ENCODE results near the gene CD160.
"Not testable (repeated sequence)": the region's sequence is repeated elsewhere in the genome, so short reads cannot be mapped to it uniquely, and the experiment has no call there.

The CD160 gene

GRCh38 chr1:145759721-145760120 is 40.4 kb downstream of the CD160 start:
- DNase-seq: no peak

DNA sequence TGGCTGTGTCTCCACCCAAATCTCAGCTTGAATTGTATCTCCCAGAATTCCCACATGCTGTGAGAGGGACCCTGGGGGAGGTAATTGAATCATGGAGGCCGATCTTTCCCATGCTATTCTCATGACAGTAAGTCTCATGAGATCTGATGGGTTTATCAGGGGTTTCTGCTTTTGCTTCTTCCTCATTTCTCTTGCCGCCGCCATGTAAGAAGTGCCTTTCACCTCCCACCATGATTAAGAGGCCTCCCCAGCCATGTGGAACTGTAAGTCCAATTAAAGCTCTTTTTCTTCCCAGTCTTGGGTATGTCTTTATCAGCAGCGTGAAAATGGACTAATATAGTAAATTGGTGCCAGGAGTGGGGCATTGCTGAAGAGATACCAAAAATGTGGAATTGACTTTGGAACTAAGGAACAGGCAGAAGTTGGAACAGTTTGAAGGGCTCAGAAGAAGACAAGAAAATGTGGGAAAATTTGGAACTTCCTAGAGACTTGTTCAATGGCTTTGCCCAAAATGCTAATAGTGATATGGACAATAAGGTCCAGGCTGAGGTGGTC is 41.2 kb downstream of the CD160 start:
- DNase-seq: not testable (repeated sequence)

DNA sequence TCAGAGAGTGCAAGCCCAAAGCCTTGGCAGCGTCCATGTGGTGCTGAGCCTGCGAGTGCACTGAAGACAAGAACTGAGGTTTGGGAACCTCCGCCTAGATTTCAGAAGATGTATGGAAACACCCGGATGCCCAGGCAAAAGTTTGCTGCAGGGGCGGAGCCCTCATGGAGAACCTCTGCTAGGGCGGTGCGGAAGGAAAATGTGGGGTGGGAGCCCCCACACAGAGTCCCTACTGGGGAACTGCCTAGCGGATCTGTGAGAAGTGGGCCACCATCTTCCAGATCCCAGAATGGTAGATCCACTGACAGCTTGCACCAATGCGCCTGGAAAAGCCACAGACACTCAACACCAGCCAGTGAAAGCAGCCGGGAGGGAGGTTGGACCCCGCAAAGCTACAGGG is 42.2 kb downstream of the CD160 start:
- not testable (repeated sequence) for DNase-seq

DNA sequence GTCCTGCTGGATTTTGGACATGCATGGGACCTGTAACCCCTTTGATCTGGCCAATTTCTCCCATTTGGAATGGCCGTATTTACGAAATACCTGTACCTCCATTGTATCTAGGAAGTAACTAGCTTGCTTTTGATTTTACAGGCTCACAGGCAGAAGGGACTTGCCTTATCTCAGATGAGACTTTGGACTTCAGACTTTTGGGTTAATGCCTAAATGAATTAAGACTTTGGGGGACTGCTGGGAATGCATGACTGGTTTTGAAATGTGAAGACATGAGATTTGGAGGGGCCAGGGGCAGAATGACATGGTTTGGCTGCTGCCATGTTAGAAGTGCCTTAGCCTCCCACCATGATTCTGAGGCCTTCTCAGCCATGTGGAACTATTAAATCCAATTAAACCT is 42.7 kb downstream of the CD160 start:
- not testable (repeated sequence) for DNase-seq

- not testable (repeated sequence) for DNase-seq
Measured at GRCh38 chr1:145764231-145764940, 45.1 kb downstream of the CD160 start.

- DNase-seq: not testable (repeated sequence)
Measured at GRCh38 chr1:145765127-145765526, 45.8 kb downstream of the CD160 start.

DNA sequence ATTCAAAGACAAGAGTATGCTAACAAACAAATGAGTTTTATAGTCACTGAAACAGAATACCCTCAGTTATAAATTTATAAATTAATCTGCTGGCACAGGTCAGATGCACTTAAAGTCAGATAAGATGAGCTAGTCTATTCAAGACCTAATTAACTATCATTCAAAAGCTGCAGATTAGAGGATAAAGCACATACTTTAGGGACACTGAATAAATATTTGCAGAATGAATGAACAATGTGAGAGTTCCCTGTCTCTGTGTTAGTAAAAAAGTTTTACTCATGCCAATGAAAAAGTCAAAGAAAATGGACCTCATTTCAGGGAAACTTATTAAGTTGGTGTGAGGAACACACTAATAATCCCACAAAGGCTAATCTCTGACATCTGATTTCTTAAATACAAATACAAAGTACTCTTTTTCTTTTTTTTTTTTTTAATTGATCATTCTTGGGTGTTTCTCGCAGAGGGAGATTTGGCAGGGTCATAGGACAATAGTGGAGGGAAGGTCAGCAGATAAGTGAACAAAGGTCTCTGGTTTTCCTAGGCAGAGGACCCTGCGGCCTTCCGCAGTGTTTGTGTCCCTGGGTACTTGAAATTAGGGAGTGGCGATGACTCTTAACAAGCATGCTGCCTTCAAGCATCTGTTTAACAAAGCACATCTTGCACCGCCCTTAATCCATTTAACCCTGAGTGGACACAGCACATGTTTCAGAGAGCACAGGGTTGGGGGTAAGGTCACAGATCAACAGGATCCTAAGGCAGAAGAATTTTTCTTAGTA is 46.5 kb downstream of the CD160 start:
- DNase-seq: not testable (repeated sequence)

DNA sequence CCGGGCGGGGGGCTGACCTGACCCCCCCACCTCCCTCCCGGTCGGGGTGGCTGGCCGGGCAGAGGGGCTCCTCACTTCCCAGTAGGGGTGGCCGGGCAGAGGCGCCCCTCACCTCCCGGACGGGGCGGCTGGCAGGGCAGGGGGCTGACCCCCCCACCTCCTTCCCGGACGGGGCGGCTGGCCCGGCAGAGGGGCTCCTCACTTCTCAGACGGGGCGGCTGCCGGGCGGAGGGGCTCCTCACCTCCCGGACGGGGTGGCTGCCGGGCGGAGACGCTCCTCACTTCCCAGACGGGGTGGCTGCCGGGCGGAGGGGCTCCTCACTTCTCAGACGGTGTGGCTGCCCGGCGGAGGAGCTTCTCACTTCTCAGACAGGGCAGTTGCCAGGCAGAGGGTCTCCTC is 47.6 kb downstream of the CD160 start:
- not testable (repeated sequence) for DNase-seq

GRCh38 chr1:145768004-145768403 is 48.7 kb downstream of the CD160 start:
- not testable (repeated sequence) for DNase-seq

DNA sequence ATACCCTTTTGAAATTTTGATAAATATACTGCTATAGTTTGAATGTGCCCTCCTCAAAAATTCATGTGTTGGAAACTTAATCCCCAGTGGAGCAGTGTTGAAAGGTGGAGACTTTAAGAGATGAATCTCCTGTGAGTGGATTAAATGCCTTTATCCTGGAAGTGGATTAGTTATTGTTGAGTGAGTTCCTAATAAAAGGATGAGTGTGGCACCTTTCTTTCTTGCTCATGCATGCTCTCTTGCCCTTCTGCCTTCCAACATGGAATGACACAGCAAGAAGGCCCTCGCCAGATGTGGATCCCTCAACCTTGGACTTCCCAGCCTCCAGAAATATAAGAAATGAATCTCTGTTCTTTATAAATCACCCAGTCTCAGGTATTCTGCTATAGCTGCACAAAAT is 51.8 kb downstream of the CD160 start:
- no peak for DNase-seq

DNA sequence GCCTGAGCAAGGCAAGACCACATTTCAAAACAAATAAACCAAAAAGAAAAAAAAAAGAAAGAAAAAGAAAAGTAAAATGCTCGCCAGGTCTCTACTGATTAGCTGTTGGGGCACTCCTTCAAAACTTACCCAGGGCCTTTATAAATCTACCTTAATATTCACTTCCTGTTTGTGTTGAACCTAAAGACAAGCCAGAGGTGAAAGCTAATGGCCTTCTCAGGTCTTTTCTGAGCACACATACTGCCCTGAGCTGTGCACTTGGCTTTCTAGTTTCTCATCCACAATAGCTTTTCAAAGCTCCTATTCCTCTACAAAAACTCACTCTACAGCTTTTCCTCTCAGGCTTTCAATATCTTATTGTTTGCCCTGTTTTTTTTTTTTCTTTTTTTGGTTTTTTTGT is 54.1 kb downstream of the CD160 start:
- no peak for DNase-seq

DNA sequence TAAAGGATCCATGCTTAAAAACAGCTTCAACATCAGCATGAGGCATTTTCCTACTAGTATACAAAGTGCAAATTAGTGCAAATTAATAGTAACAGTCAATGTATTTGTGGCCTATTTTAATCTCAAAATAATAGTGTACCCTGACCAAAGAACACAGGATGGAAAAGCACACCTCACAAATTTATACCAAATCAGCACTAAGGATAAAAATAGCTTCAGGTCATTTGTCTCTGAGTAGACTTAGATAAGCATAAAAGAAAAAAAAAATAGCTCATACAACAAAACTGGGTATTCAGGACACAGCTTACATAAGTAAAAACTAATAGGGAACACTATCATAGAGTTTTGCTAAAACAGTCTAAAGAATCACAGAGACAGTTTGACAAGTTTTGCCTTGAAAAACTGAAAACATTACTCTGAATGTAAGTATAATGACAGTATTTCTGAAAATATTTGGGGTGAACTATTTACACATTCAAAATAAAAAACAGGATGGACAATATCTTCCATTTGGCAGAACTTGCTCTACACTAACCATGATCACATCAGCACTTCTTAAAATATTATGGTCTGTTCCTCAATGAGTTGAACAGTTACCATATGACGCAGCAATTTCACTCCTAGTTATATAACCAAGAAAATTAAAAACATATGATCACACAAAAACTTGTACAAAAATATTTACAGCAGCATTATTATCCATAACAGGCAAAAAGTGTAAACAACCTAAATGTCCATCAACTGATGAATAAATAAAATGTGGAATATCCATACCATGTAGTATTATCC is 58.3 kb downstream of the CD160 start:
- DNase-seq: no peak

- DNase-seq: no peak
Measured at GRCh38 chr1:145778146-145778540, 58.8 kb downstream of the CD160 start.

GRCh38 chr1:145782272-145783099 is 63.2 kb downstream of the CD160 start:
- DNase-seq: no peak

GRCh38 chr1:145784409-145784808 is 65.1 kb downstream of the CD160 start:
- DNase-seq: no peak

DNA sequence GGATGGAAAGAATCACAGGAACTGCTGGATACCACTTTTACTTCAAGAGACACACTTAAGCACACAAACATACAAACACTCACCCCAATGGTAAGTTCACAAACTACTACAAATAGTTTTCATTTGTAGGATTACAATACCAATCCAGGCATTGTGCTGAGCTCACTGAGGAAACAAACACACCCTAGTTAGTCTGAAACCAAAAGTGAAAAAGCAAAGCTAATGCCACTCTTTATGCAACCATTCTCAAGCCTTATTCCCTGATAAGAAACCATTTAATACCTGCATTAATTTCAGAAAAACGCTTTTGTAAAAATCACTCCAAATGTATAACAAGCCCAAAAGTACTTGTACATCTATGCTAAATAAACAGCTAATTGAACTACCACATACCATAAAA is 66.2 kb downstream of the CD160 start:
- no peak for DNase-seq

GRCh38 chr1:145786271-145786670 is 67.0 kb downstream of the CD160 start:
- DNase-seq: no peak

GRCh38 chr1:145788580-145788979 is 69.3 kb downstream of the CD160 start:
- no peak for DNase-seq
